Neural crest cell (in vitro differentiated cells): ENCODE data around the gene DYNC1H1. TPM values are rescaled to one million over a fixed set of nuclear protein-coding genes. Genes with fewer than 3 reads are reported as not detected.

Source experiments
- total RNA-seq: library from RNA; stranded (reverse); gene quantifications from 2 replicates; pipeline ENCODE4 v1.2.1, GENCODE V29; 2021

The DYNC1H1 gene
- total RNA-seq, 1 donor from 2014 or later: 528 TPM

Other genes with a start within 250 kb of the DYNC1H1 start
- gene PPP2R5C, start 202.9 kb upstream of the DYNC1H1 start, total RNA-seq: 122 and 134 TPM in 2 replicates
- gene HSP90AA1, start 122.5 kb downstream of the DYNC1H1 start, total RNA-seq: 760 and 771 TPM in 2 replicates
- 28.2 and 30.2 TPM in 2 replicates for gene WDR20, start 175.3 kb downstream of the DYNC1H1 start, total RNA-seq